ENCODE results near the gene ANKRD33.

Gene ANKRD33

GRCh38 chr12:51934080-51934479, 46.2 kb downstream of the ANKRD33 start:
- H3K36me3 ChIP-seq (replicated peaks): no peaks in the 10 kb centered on the region
- no peaks in the 10 kb centered on the region for H3K9me3 ChIP-seq
- H3K4me3 ChIP-seq: no peak overlapping the region
- H3K4me1 ChIP-seq: no peaks in the 10 kb centered on the region
- no peak for DNase-seq (ENCODE audit: low spot score in 2 of 2)
- no peaks in the 10 kb centered on the region for H3K27me3 ChIP-seq (ENCODE audit: low read depth)
- in situ Hi-C loops (cut with MboI; ENCODE audit: low sequenced_read_pairs): no loop called here

- no peaks in the 10 kb centered on the region for H3K27me3 ChIP-seq (ENCODE audit: low read depth)
- H3K4me1 ChIP-seq: no peaks in the 10 kb centered on the region
- no peak overlapping the region for H3K4me3 ChIP-seq
- no peak for DNase-seq (ENCODE audit: low spot score in 2 of 2)
- in situ Hi-C loops (cut with MboI; ENCODE audit: low sequenced_read_pairs): no loop called here
- no peaks in the 10 kb centered on the region for H3K9me3 ChIP-seq
- H3K36me3 ChIP-seq (replicated peaks): no peaks in the 10 kb centered on the region
These were observed 50.0 kb downstream of the ANKRD33 start for GRCh38 chr12:51937926-51938325.

- in situ Hi-C loops (cut with MboI; ENCODE audit: low sequenced_read_pairs): no loop called here
- no peaks in the 10 kb centered on the region for H3K4me1 ChIP-seq
- H3K9me3 ChIP-seq: no peaks in the 10 kb centered on the region
- DNase-seq (ENCODE audit: low spot score in 2 of 2): no peak
- no peaks in the 10 kb centered on the region for H3K36me3 ChIP-seq (replicated peaks)
- H3K4me3 ChIP-seq: no peak overlapping the region
- no peaks in the 10 kb centered on the region for H3K27me3 ChIP-seq (ENCODE audit: low read depth)
These were observed 50.8 kb downstream of the ANKRD33 start for GRCh38 chr12:51938726-51939125.

- in situ Hi-C loops (cut with MboI; ENCODE audit: low sequenced_read_pairs): no loop called here
These were observed 53.2 kb downstream of the ANKRD33 start for GRCh38 chr12:51941011-51941581.

More at GRCh38 chr12:51941011-51941581, 53.2 kb downstream of the ANKRD33 start:
- no peaks in the 10 kb centered on the region for H3K27me3 ChIP-seq (ENCODE audit: low read depth)
- no peak for DNase-seq (ENCODE audit: low spot score in 2 of 2)
- H3K36me3 ChIP-seq (replicated peaks): no peaks in the 10 kb centered on the region
- H3K4me3 ChIP-seq: no peak overlapping the region
- no peaks in the 10 kb centered on the region for H3K4me1 ChIP-seq
- peaks cover 3% of the 10 kb centered on the region; the same call in 1 of the 2 replicates for H3K9me3 ChIP-seq
